Neural cell (in vitro differentiated cells): ENCODE results near the gene WRNIP1. TPM values are rescaled to one million over a fixed set of nuclear protein-coding genes. Genes with fewer than 3 reads are reported as not detected.

Source experiments
- H2AFZ ChIP-seq: fragments of 200-600, 300-800 bp; sonication (generic), shearing (Covaris generic); 2 replicates; pipeline ENCODE4 v1.6.0; 2014; ENCODE audit warnings: low read depth, mild to moderate bottlenecking, antibody characterized with exemption, low read length, moderate library complexity
- H3F3A ChIP-seq: fragments of 200-600 bp; shearing (Covaris generic); 2 replicates; pipeline ENCODE4 v1.6.1; 2016; ENCODE audit warnings: mild to moderate bottlenecking, moderate library complexity, mixed read lengths, antibody characterized with exemption, low read length; ENCODE audit not compliant: insufficient read depth, poor library complexity, severe bottlenecking
- H3K27ac ChIP-seq: fragments of 200-600, 300-800 bp; sonication (generic), shearing (Covaris generic); 2 replicates; pipeline ENCODE4 v1.5.1; 2014; ENCODE audit warnings: mild to moderate bottlenecking, low read length, moderate library complexity
- H3K27me3 ChIP-seq: fragments of 300-800, 200-600 bp; sonication (generic), shearing (Covaris generic); 2 replicates; pipeline ENCODE4 v1.6.0; 2014; ENCODE audit warnings: mild to moderate bottlenecking, low read depth, low read length, moderate library complexity; ENCODE audit not compliant: insufficient read depth
- H3K36me3 ChIP-seq: fragments of 300-800, 200-600 bp; sonication (generic), shearing (Covaris generic); 2 replicates; pipeline ENCODE4 v1.5.1; 2014; ENCODE audit warnings: mild to moderate bottlenecking, antibody characterized with exemption, low read length, moderate library complexity; ENCODE audit not compliant: insufficient read depth
- H3K4me2 ChIP-seq: fragments of 300-800, 200-600 bp; sonication (generic), shearing (Covaris generic); 2 replicates; pipeline ENCODE4 v1.6.0; 2014; ENCODE audit warnings: mild to moderate bottlenecking, low read length
- H3K4me3 ChIP-seq: fragments of 300-800, 200-600 bp; sonication (generic), shearing (Covaris generic); 2 replicates; pipeline ENCODE4 v1.5.1; 2014; ENCODE audit warnings: mild to moderate bottlenecking, low read length, moderate library complexity
- H3K79me2 ChIP-seq: fragments of 200-600 bp; shearing (Covaris generic); replicated peaks from 2 replicates; pipeline ENCODE4 v1.6.0; 2014; ENCODE audit warnings: mild to moderate bottlenecking, low read length, moderate library complexity; ENCODE audit not compliant: insufficient read depth
- H3K9ac ChIP-seq: fragments of 300-800, 200-600 bp; sonication (generic), shearing (Covaris generic); 2 replicates; pipeline ENCODE4 v1.6.1; 2016; ENCODE audit warnings: mild to moderate bottlenecking, low read length, mixed read lengths
- H3K9me2 ChIP-seq: fragments of 200-600 bp; shearing (Covaris generic); 2 replicates; pipeline ENCODE4 v1.6.1; 2016; ENCODE audit warnings: mild to moderate bottlenecking, low read length, mixed read lengths; ENCODE audit not compliant: insufficient read depth
- H3K9me3 ChIP-seq: fragments of 200-600, 300-800 bp; sonication (generic), shearing (Covaris generic); 2 replicates; pipeline ENCODE4 v1.6.1; 2016; ENCODE audit warnings: mild to moderate bottlenecking, mixed run types, low read length, moderate library complexity, mixed read lengths
- H4K20me1 ChIP-seq: fragments of 200-600 bp; shearing (Covaris generic); 2 replicates; pipeline ENCODE4 v1.6.1; 2016; ENCODE audit warnings: mild to moderate bottlenecking, mixed run types; ENCODE audit not compliant: insufficient read depth
- CTCF ChIP-seq: fragments of 450-650 bp; IDR thresholded peaks from 2 replicates; pipeline ENCODE4 v1.5.1; 2014; ENCODE audit warnings: antibody characterized with exemption, mild to moderate bottlenecking, moderate library complexity; ENCODE audit not compliant: poor library complexity, severe bottlenecking
- EP300 ChIP-seq: fragments of 450-650 bp; conservative IDR thresholded peaks from 2 replicates; pipeline ENCODE4 v1.6.1; 2014; ENCODE audit warnings: antibody characterized with exemption, mild to moderate bottlenecking, moderate library complexity; ENCODE audit not compliant: poor library complexity, severe bottlenecking
- EZH2 ChIP-seq: fragments of 200-600, 300-800 bp; shearing (Covaris generic), sonication (generic); IDR thresholded peaks from 2 replicates; pipeline ENCODE4 v1.6.1; 2014; ENCODE audit warnings: antibody characterized with exemption, low read length, borderline replicate concordance, mild to moderate bottlenecking; ENCODE audit not compliant: insufficient read depth, poor library complexity, severe bottlenecking
- MXI1 ChIP-seq: fragments of 450-650 bp; conservative IDR thresholded peaks from 2 replicates; pipeline ENCODE4 v1.6.1; 2014; ENCODE audit warnings: antibody characterized with exemption, mild to moderate bottlenecking; ENCODE audit not compliant: poor library complexity, severe bottlenecking
- POLR2AphosphoS5 ChIP-seq: IDR thresholded peaks from 2 replicates; pipeline ENCODE4 v1.6.1; 2012
- RAD21 ChIP-seq: fragments of 450-650 bp; conservative IDR thresholded peaks from 2 replicates; pipeline ENCODE4 v1.6.1; 2014; ENCODE audit warnings: antibody characterized with exemption, mild to moderate bottlenecking, moderate library complexity
- REST ChIP-seq: IDR thresholded peaks from 2 replicates; pipeline ENCODE4 v1.6.1; 2012; ENCODE audit warnings: borderline replicate concordance
- SMC3 ChIP-seq: fragments of 450-650 bp; conservative IDR thresholded peaks from 2 replicates; pipeline ENCODE4 v1.6.1; 2014; ENCODE audit warnings: antibody characterized with exemption, mild to moderate bottlenecking, moderate library complexity; ENCODE audit not compliant: poor library complexity
- TAF1 ChIP-seq: IDR thresholded peaks from 2 replicates; pipeline ENCODE4 v1.6.1; 2012; ENCODE audit warnings: low read depth
- polyA plus RNA-seq: library from polyadenylated mRNA; depleted of rRNA; stranded (reverse); fragments of >200 nt; gene quantifications from 2 replicates; pipeline ENCODE4 v1.2.3, GENCODE V29; 2014

WRNIP1 gene
- polyA plus RNA-seq, 1 donor from 2014 or later: 93.7 TPM

- Histone ChIP-seq H3K4me2 (no peak overlapping the region), H3K9me2 (no peaks in the 10 kb centered on the region), H3K36me3 (no peaks in the 10 kb centered on the region), H3K79me2 (no peaks in the 10 kb centered on the region), H3K9me3 (no peaks in the 10 kb centered on the region), H3K27me3 (no peaks in the 10 kb centered on the region), H3K27ac (no peak overlapping the region), H3F3A (no peaks in the 10 kb centered on the region), H3K9ac (no peak overlapping the region), H2AFZ (no peak overlapping the region), H4K20me1 (no peaks in the 10 kb centered on the region), H3K4me3 (no peak overlapping the region)
- no peak for TF ChIP-seq EZH2
- no peak for TF ChIP-seq MXI1
- no peak for TF ChIP-seq REST
- no peak for TF ChIP-seq POLR2AphosphoS5
- no peak for TF ChIP-seq RAD21
Measured at GRCh38 chr6:2730353-2731107, 34.7 kb upstream of the WRNIP1 start.

GRCh38 chr6:2731281-2731909 is 33.8 kb upstream of the WRNIP1 start:
- Histone ChIP-seq H3K9me2 (no peaks in the 10 kb centered on the region), H3K4me3 (no peak overlapping the region), H3K27me3 (no peaks in the 10 kb centered on the region), H3K36me3 (no peaks in the 10 kb centered on the region), H4K20me1 (no peaks in the 10 kb centered on the region), H3K9me3 (no peaks in the 10 kb centered on the region), H2AFZ (no peak overlapping the region), H3K9ac (no peak overlapping the region), H3F3A (no peaks in the 10 kb centered on the region), H3K79me2 (no peaks in the 10 kb centered on the region), H3K4me2 (no peak overlapping the region), H3K27ac (no peak overlapping the region)
- TF ChIP-seq EP300 (no peak), MXI1 (no peak), TAF1 (no peak), POLR2AphosphoS5 (no peak), EZH2 (no peak), SMC3 (no peak), CTCF (no peak), REST (no peak), RAD21 (no peak)
